ENCODE data around the gene FRMD3.

The FRMD3 gene

DNA sequence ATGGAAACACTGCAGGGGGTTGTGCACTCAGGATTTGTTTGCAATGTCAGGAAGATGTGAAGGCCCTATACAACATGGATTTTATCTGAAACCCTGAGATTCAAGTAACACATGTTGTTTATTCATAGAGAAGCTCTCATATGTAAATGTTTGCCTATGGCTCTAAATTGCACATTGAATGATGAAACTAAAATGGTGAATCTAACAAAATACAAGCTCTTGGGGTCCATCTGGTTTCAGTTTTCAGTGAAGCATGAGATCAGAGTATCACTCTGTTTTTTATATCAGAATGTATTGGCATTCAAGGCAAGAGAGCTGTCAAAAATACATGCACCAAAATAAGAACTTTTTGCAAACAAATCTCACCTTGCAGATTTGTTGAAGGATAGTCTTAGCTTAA lies 19.6 kb upstream of the FRMD3 start:
- no peak overlapping the region for H3K27ac ChIP-seq (ENCODE audit: insufficient read depth, low read length, poor library complexity, severe bottlenecking)
- DNase-seq, result no peak
- H3K9me3 ChIP-seq (ENCODE audit: control insufficient read depth, low read length), result peaks cover 3% of the 10 kb centered on the region
- H3K4me1 ChIP-seq (ENCODE audit: control insufficient read depth, insufficient read depth, low read length, poor library complexity, severe bottlenecking), result no peaks in the 10 kb centered on the region
- H3K36me3 ChIP-seq (ENCODE audit: control insufficient read depth, insufficient read depth, low read length), result no peaks in the 10 kb centered on the region
- no peaks in the 10 kb centered on the region for H3K27me3 ChIP-seq (replicated peaks; ENCODE audit: control insufficient read depth, insufficient read depth, low read length, poor library complexity, severe bottlenecking)
- H3K4me3 ChIP-seq (ENCODE audit: insufficient read depth, low read depth, low read length, poor library complexity, severe bottlenecking), result no peak overlapping the region

GRCh38 chr9:83557317-83557716 lies 19.1 kb upstream of the FRMD3 start:
- H3K9me3 ChIP-seq (ENCODE audit: control insufficient read depth, low read length), result peaks cover 3% of the 10 kb centered on the region
- H3K27ac ChIP-seq (ENCODE audit: insufficient read depth, low read length, poor library complexity, severe bottlenecking), result no peak overlapping the region
- DNase-seq, result no peak
- H3K27me3 ChIP-seq (replicated peaks; ENCODE audit: control insufficient read depth, insufficient read depth, low read length, poor library complexity, severe bottlenecking), result no peaks in the 10 kb centered on the region
- no peaks in the 10 kb centered on the region for H3K36me3 ChIP-seq (ENCODE audit: control insufficient read depth, insufficient read depth, low read length)
- no peak overlapping the region for H3K4me3 ChIP-seq (ENCODE audit: insufficient read depth, low read depth, low read length, poor library complexity, severe bottlenecking)
- no peaks in the 10 kb centered on the region for H3K4me1 ChIP-seq (ENCODE audit: control insufficient read depth, insufficient read depth, low read length, poor library complexity, severe bottlenecking)

DNA sequence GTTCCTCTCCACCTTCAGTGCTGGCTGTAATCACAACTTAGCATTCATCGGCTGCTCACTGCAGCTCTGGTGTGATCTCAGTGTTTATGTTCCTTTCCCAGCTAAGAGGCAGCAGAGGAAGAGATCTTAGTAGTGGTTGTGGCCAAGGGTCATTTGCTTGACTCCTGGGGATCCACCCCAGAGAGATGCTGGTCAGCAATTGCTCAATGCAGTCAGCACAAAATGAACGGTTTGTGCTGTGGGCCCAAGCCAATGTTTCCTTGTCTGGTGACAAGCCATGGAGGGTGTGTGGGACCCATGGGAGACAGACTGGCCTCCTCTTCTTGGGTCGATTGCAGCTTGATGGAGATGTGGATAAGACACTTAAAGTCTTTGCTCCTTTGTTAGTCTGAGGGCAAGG lies 16.1 kb upstream of the FRMD3 start:
- Histone ChIP-seq H3K27me3 (replicated peaks; ENCODE audit: control insufficient read depth, insufficient read depth, low read length, poor library complexity, severe bottlenecking) (no peaks in the 10 kb centered on the region), H3K9me3 (ENCODE audit: control insufficient read depth, low read length) (peaks cover 8% of the 10 kb centered on the region), H3K36me3 (ENCODE audit: control insufficient read depth, insufficient read depth, low read length) (no peaks in the 10 kb centered on the region), H3K4me1 (ENCODE audit: control insufficient read depth, insufficient read depth, low read length, poor library complexity, severe bottlenecking) (no peaks in the 10 kb centered on the region), H3K4me3 (ENCODE audit: insufficient read depth, low read depth, low read length, poor library complexity, severe bottlenecking) (no peak overlapping the region), H3K27ac (ENCODE audit: insufficient read depth, low read length, poor library complexity, severe bottlenecking) (no peak overlapping the region)
- DNase-seq, result no peak

DNA sequence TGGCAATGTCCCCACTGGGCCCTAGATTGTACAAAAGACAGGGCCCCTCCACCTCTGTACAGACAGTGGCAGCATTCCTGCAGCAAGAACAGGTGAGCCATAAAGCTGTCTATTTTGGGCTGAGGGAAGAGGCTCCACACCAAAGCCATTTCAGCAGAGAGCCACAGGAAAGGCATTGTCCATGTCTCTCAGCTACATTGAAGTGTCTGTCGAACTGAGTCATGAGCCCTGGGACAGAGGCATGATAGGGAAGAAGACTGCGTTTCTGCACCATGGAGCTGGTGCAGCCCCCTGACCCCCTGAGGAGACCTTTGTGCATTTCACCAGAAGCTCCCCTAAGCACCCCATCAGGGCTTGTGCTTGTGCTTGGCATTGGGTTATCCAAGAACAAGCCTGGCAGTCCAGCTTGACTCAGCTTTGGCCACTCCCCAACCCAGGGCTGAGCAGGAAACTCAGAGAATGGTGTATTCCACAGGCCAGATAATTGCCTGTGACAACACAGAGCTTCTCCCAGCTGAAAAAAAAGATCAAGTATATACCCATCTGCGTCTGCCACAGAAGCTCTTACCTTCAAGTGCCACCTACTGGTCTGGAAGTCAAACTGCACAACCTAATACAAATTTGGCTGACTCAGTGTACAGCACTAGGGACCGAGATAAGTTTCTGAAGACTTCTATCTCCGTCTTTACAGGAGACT lies 5.9 kb upstream of the FRMD3 start:
- Histone ChIP-seq H3K36me3 (ENCODE audit: control insufficient read depth, insufficient read depth, low read length) (no peaks in the 10 kb centered on the region), H3K4me3 (ENCODE audit: insufficient read depth, low read depth, low read length, poor library complexity, severe bottlenecking) (no peak overlapping the region), H3K27ac (ENCODE audit: insufficient read depth, low read length, poor library complexity, severe bottlenecking) (no peak overlapping the region), H3K9me3 (ENCODE audit: control insufficient read depth, low read length) (no peaks in the 10 kb centered on the region), H3K27me3 (replicated peaks; ENCODE audit: control insufficient read depth, insufficient read depth, low read length, poor library complexity, severe bottlenecking) (no peaks in the 10 kb centered on the region), H3K4me1 (ENCODE audit: control insufficient read depth, insufficient read depth, low read length, poor library complexity, severe bottlenecking) (no peaks in the 10 kb centered on the region)
- no peak for DNase-seq

DNA sequence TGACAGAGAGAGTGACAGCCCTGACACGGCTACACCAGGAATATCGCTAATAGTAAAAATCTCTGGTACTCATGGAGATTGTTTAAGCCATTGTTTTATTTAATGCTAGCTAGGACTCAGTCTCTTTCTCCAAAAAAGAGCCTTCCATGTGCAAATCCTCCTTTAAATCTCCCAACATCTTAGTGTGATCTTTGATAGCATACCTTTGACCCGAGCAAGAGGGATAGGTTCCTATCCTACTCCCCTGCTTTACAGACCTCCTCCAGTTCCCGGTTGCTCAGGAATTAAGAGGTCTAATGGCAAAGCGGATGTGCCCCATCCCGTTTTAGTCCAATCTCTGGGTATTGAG lies 663 bp upstream of the FRMD3 start:
- no peaks in the 10 kb centered on the region for H3K9me3 ChIP-seq (ENCODE audit: control insufficient read depth, low read length)
- no peaks in the 10 kb centered on the region for H3K36me3 ChIP-seq (ENCODE audit: control insufficient read depth, insufficient read depth, low read length)
- no peak overlapping the region for H3K27ac ChIP-seq (ENCODE audit: insufficient read depth, low read length, poor library complexity, severe bottlenecking)
- no peak overlapping the region for H3K4me3 ChIP-seq (ENCODE audit: insufficient read depth, low read depth, low read length, poor library complexity, severe bottlenecking)
- H3K4me1 ChIP-seq (ENCODE audit: control insufficient read depth, insufficient read depth, low read length, poor library complexity, severe bottlenecking), result peaks cover 4% of the 10 kb centered on the region
- DNase-seq, result no peak
- H3K27me3 ChIP-seq (replicated peaks; ENCODE audit: control insufficient read depth, insufficient read depth, low read length, poor library complexity, severe bottlenecking), result no peaks in the 10 kb centered on the region

DNA sequence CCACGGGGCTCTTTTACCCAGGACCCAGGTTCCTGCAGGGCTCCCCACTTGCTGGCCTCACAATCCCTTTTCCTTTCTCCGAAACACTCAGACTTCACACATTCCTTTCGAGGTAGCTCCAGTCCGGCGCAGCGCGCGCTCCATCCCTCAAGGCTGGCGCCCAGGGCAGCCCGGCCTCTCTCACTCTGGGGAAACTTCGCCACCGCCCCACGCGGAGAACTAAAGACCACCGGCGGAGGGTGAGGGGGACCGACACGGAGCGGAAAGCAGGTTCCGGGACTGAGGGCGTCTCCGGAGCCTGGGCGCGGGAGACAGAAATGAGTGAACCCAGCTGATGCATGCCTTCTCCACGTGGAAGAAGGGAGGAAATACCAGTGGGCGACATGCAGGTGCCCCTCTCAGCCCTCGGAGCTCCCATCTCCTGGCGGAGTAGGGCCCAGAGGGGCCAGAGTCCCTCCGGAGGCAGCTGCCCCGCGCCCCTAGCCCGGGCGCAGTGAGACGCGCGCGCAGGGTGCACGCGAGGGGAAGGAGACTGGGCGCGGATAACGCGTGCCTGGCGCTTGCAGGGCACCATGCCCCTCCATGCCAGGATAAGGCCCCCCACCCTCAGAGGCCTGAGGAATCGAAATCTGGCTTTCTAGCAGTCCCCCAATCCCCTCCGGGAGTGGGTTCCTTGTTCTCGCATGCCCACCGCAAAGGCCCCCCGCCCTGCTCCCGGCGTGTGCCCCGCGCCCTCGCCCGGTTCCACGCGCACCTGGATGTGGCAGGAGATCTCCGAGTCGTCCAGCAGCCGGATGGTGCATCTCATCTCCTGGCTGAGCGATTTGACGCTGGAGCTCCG lies 650 bp downstream of the FRMD3 start:
- H3K4me1 ChIP-seq (ENCODE audit: control insufficient read depth, insufficient read depth, low read length, poor library complexity, severe bottlenecking), result peaks cover 4% of the 10 kb centered on the region
- no peaks in the 10 kb centered on the region for H3K9me3 ChIP-seq (ENCODE audit: control insufficient read depth, low read length)
- H3K4me3 ChIP-seq (ENCODE audit: insufficient read depth, low read depth, low read length, poor library complexity, severe bottlenecking), result no peak overlapping the region
- no peak for DNase-seq
- no peaks in the 10 kb centered on the region for H3K27me3 ChIP-seq (replicated peaks; ENCODE audit: control insufficient read depth, insufficient read depth, low read length, poor library complexity, severe bottlenecking)
- no peak overlapping the region for H3K27ac ChIP-seq (ENCODE audit: insufficient read depth, low read length, poor library complexity, severe bottlenecking)
- no peaks in the 10 kb centered on the region for H3K36me3 ChIP-seq (ENCODE audit: control insufficient read depth, insufficient read depth, low read length)

- Histone ChIP-seq H3K27me3 (replicated peaks; ENCODE audit: control insufficient read depth, insufficient read depth, low read length, poor library complexity, severe bottlenecking) (no peaks in the 10 kb centered on the region), H3K27ac (ENCODE audit: insufficient read depth, low read length, poor library complexity, severe bottlenecking) (no peak overlapping the region), H3K36me3 (ENCODE audit: control insufficient read depth, insufficient read depth, low read length) (no peaks in the 10 kb centered on the region), H3K4me3 (ENCODE audit: insufficient read depth, low read depth, low read length, poor library complexity, severe bottlenecking) (no peak overlapping the region), H3K9me3 (ENCODE audit: control insufficient read depth, low read length) (no peaks in the 10 kb centered on the region), H3K4me1 (ENCODE audit: control insufficient read depth, insufficient read depth, low read length, poor library complexity, severe bottlenecking) (peaks cover 4% of the 10 kb centered on the region)
- no peak for DNase-seq
Measured at GRCh38 chr9:83536332-83536731, 1.9 kb downstream of the FRMD3 start.

GRCh38 chr9:83535736-83536135 lies 2.5 kb downstream of the FRMD3 start:
- Histone ChIP-seq H3K36me3 (ENCODE audit: control insufficient read depth, insufficient read depth, low read length) (no peaks in the 10 kb centered on the region), H3K4me1 (ENCODE audit: control insufficient read depth, insufficient read depth, low read length, poor library complexity, severe bottlenecking) (peaks cover 4% of the 10 kb centered on the region), H3K27me3 (replicated peaks; ENCODE audit: control insufficient read depth, insufficient read depth, low read length, poor library complexity, severe bottlenecking) (no peaks in the 10 kb centered on the region), H3K27ac (ENCODE audit: insufficient read depth, low read length, poor library complexity, severe bottlenecking) (no peak overlapping the region), H3K9me3 (ENCODE audit: control insufficient read depth, low read length) (no peaks in the 10 kb centered on the region), H3K4me3 (ENCODE audit: insufficient read depth, low read depth, low read length, poor library complexity, severe bottlenecking) (no peak overlapping the region)
- DNase-seq, result no peak

DNA sequence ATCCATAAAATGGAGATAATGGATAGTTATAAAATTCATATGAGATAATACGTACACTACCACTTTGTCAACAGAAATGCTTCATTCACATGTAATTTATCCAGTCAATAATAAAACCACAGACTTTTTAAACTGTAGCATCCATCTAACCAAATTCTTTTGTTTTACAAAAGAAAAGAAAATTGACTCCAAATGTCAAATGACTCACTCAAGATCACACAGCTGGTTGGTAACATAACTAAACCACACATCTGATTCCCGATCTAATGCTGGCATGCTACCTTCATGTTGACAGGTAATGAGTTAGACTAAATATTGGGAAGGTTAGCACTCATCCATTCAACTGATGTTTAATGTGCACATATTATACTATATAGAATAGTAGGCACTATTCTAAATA lies 4.9 kb downstream of the FRMD3 start:
- no peaks in the 10 kb centered on the region for H3K9me3 ChIP-seq (ENCODE audit: control insufficient read depth, low read length)
- DNase-seq, result no peak
- H3K27me3 ChIP-seq (replicated peaks; ENCODE audit: control insufficient read depth, insufficient read depth, low read length, poor library complexity, severe bottlenecking), result no peaks in the 10 kb centered on the region
- H3K4me3 ChIP-seq (ENCODE audit: insufficient read depth, low read depth, low read length, poor library complexity, severe bottlenecking), result no peak overlapping the region
- no peak overlapping the region for H3K27ac ChIP-seq (ENCODE audit: insufficient read depth, low read length, poor library complexity, severe bottlenecking)
- no peaks in the 10 kb centered on the region for H3K36me3 ChIP-seq (ENCODE audit: control insufficient read depth, insufficient read depth, low read length)
- H3K4me1 ChIP-seq (ENCODE audit: control insufficient read depth, insufficient read depth, low read length, poor library complexity, severe bottlenecking), result no peaks in the 10 kb centered on the region

GRCh38 chr9:83526901-83527300 lies 11.3 kb downstream of the FRMD3 start:
- no peaks in the 10 kb centered on the region for H3K4me1 ChIP-seq (ENCODE audit: control insufficient read depth, insufficient read depth, low read length, poor library complexity, severe bottlenecking)

More at GRCh38 chr9:83526901-83527300, 11.3 kb downstream of the FRMD3 start:
- Histone ChIP-seq H3K27ac (ENCODE audit: insufficient read depth, low read length, poor library complexity, severe bottlenecking) (no peak overlapping the region), H3K4me3 (ENCODE audit: insufficient read depth, low read depth, low read length, poor library complexity, severe bottlenecking) (no peak overlapping the region), H3K27me3 (replicated peaks; ENCODE audit: control insufficient read depth, insufficient read depth, low read length, poor library complexity, severe bottlenecking) (no peaks in the 10 kb centered on the region), H3K36me3 (ENCODE audit: control insufficient read depth, insufficient read depth, low read length) (no peaks in the 10 kb centered on the region), H3K9me3 (ENCODE audit: control insufficient read depth, low read length) (no peaks in the 10 kb centered on the region)
- DNase-seq, result no peak
